B cell (primary cell): ENCODE data around the gene MYH7B. TPM values are rescaled to one million over a fixed set of nuclear protein-coding genes. Genes with fewer than 3 reads are reported as not detected.

Experiments
- ATAC-seq: fragments of 200-7000 bp; cut with Tn5 transposase; one replicate; pipeline ENCODE4 v1.10.0; 2021; ENCODE audit warnings: low read depth, mild to moderate bottlenecking, moderate number of reproducible peaks, moderate library complexity
- CTCF ChIA-PET: fragments of 350-600 bp; sonication (Branson Sonifier 250); formaldehyde crosslinking; loops from one replicate; lab custom pipeline; 2021; ENCODE audit warnings: antibody characterized with exemption, inconsistent platforms; lab: Charles Lee
- POLR2A ChIA-PET: fragments of 350-600 bp; sonication (Branson Sonifier 250); formaldehyde crosslinking; loops from one replicate; lab custom pipeline; 2021; ENCODE audit warnings: antibody characterized with exemption; lab: Charles Lee
- DNase-seq: peaks from one replicate; pipeline ENCODE4 v3.0.0; 2013
- H2AFZ ChIP-seq: 2 replicates; pipeline ENCODE4 v1.6.1; 2012; ENCODE audit warnings: mild to moderate bottlenecking, low read depth, low read length; ENCODE audit not compliant: insufficient read depth, poor library complexity, severe bottlenecking
- H3K27ac ChIP-seq, 2 donors: 1 replicate in 1 of 2; 2 replicates in 1 of 2; pipeline ENCODE4 v1.5.1; 2012 to 2013; ENCODE audit warnings: low read length in 2 of 2, mild to moderate bottlenecking in 2 of 2, moderate library complexity in 1 of 2
- H3K27me3 ChIP-seq, 4 experiments: fragments of 200-600 bp in 1 of 4; sonication (generic) in 1 of 4; replicated peaks in 1 of 4; 1 replicate in 2 of 4; 2 replicates in 2 of 4; pipeline versions ENCODE4 v1.6.1 to v1.7.0; 2013 to 2016; ENCODE audit warnings: low read length in 3 of 4, mild to moderate bottlenecking in 2 of 4, mixed read lengths in 1 of 4, moderate library complexity in 1 of 4; ENCODE audit not compliant: insufficient read depth in 4 of 4, control insufficient read depth in 3 of 4; ENCODE audit errors: control extremely low read depth in 1 of 4
- H3K36me3 ChIP-seq, 2 experiments: replicated peaks in 1 of 2; 1 replicate in 1 of 2; 2 replicates in 1 of 2; pipeline versions ENCODE4 v1.6.1 to v1.7.1; 2013; ENCODE audit warnings: low read length in 1 of 2; ENCODE audit not compliant: insufficient read depth in 2 of 2, control insufficient read depth in 1 of 2; ENCODE audit errors: control extremely low read depth in 1 of 2, extremely low read depth in 1 of 2
- H3K4me1 ChIP-seq, 2 donors: fragments of 200-600 bp in 1 of 2; sonication (generic) in 1 of 2; 1 replicate in 1 of 2; 2 replicates in 1 of 2; pipeline versions ENCODE4 v1.5.1 to v1.6.1; 2013 to 2017; ENCODE audit warnings: low read length in 2 of 2; ENCODE audit not compliant: control insufficient read depth in 2 of 2, insufficient read depth in 2 of 2
- H3K4me2 ChIP-seq: replicated peaks from 2 replicates; pipeline ENCODE3; 2012; ENCODE audit warnings: mild to moderate bottlenecking, low read depth, low read length; ENCODE audit not compliant: poor library complexity, severe bottlenecking
- H3K4me3 ChIP-seq, 5 experiments: fragments of 200-600 bp in 1 of 5; sonication (generic) in 1 of 5; 1 replicate in 3 of 5; 2 replicates in 2 of 5; pipeline versions ENCODE4 v1.5.1 to v1.7.0; 2011 to 2016; ENCODE audit warnings: low read length in 4 of 5, mild to moderate bottlenecking in 4 of 5, low read depth in 2 of 5, control low read depth in 1 of 5, moderate library complexity in 1 of 5; ENCODE audit not compliant: insufficient read depth in 1 of 5; ENCODE audit errors: control extremely low read depth in 1 of 5, extremely low read depth in 1 of 5
- H3K79me2 ChIP-seq: fragments of 200-600 bp; sonication (generic); one replicate; pipeline ENCODE4 v1.6.0; 2016; ENCODE audit warnings: low read length; ENCODE audit not compliant: control insufficient read depth, insufficient read depth
- H3K9ac ChIP-seq: fragments of 200-600 bp; sonication (generic); 2 replicates; pipeline ENCODE4 v1.6.1; 2017; ENCODE audit warnings: mild to moderate bottlenecking, low read length, moderate library complexity
- H3K9me3 ChIP-seq, 3 donors: one replicate each; pipeline versions ENCODE4 v1.6.1 to v1.7.1; 2013; ENCODE audit warnings: low read length in 2 of 3; ENCODE audit not compliant: control insufficient read depth in 2 of 3, insufficient read depth in 1 of 3; ENCODE audit errors: control extremely low read depth in 1 of 3
- H4K20me1 ChIP-seq: 2 replicates; pipeline ENCODE4 v1.6.0; 2012; ENCODE audit warnings: mild to moderate bottlenecking, low read length; ENCODE audit not compliant: insufficient read depth, control insufficient read depth, poor library complexity, severe bottlenecking
- H3K27ac Mint-ChIP-seq: one replicate; pipeline ENCODE4 v1.8.0; 2021; ENCODE audit warnings: mixed read lengths
- H3K27me3 Mint-ChIP-seq: one replicate; pipeline ENCODE4 v1.8.0; 2021; ENCODE audit warnings: mixed read lengths
- H3K4me1 Mint-ChIP-seq: one replicate; pipeline ENCODE4 v1.8.0; 2021; ENCODE audit warnings: mixed read lengths
- H3K4me3 Mint-ChIP-seq: one replicate; pipeline ENCODE4 v1.8.0; 2021; ENCODE audit warnings: mixed read lengths
- H3K9me3 Mint-ChIP-seq: one replicate; pipeline ENCODE4 v1.8.0; 2022; ENCODE audit warnings: mixed read lengths; ENCODE audit not compliant: insufficient read depth
- EZH2 ChIP-seq: IDR thresholded peaks from 2 replicates; pipeline ENCODE4 v1.6.1; 2012; ENCODE audit warnings: borderline replicate concordance, low read depth, mild to moderate bottlenecking, moderate library complexity, low read length; ENCODE audit not compliant: insufficient read depth, poor library complexity, severe bottlenecking
- WGBS: methylation state at CpG from one replicate; pipeline ENCODE4 v1.1.5; 2013; ENCODE audit warnings: missing lambda C conversion rate; ENCODE audit not compliant: insufficient coverage; 5-methylcytosine and 5-hydroxymethylcytosine counted together
- intact Hi-C: fragments of 100-400 bp; cut with micrococcal nuclease; formaldehyde crosslinking; loops from one replicate; pipeline ENCODE4 v1.10.0; 2022
- polyA plus RNA-seq: library from polyadenylated mRNA; depleted of rRNA; stranded (reverse); fragments of >200 nt; gene quantifications from 2 replicates; pipeline ENCODE4 v1.2.3, GENCODE V29; 2012
- total RNA-seq, 2 donors: library from RNA; stranded (reverse); fragments of 120-200 nt in 1 of 2; gene quantifications; 1 replicate in 1 of 2; 2 replicates in 1 of 2; pipeline versions ENCODE4 v1.2.3 to v1.2.4, GENCODE V29; 2013 to 2022
- TF ChIP-seq, protein P1 (sequence below): fragments of 200-600 bp; IDR thresholded peaks from one replicate; pipeline ENCODE4 v1.8.0; 2022; ENCODE audit warnings: antibody characterized with exemption, mild to moderate bottlenecking

MYH7B gene
- total and polyA plus RNA-seq, 2 donors (not counting 1 experiment from before 2014, with no cell fraction given), result 0.79 to 1.2 TPM

DNA sequence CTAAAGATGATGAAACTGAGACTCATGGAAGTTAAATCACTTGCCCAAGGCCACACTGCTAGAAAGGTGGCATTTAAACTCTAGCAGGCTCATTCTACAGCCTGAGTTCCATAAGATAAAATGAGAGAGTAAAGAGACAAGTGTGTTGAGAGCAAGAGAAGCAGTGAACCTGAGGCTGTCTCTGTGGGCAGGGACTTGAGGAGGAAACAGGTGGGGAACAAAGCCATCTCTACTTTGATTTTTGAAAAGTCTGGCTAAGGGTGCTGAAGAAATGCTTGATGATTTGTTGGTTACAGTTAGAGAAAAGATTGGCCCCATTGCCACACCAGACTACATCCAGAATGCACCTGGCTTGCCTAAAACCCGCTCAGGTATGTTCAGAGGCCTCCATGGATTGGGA lies 29.1 kb upstream of the MYH7B start:
- no peaks in the 10 kb centered on the region for H3K79me2 ChIP-seq
- no peak overlapping the region for H3K4me3 ChIP-seq
- ChIA-PET POLR2A (no interaction called here), CTCF (no interaction called here)
- intact Hi-C loops, result no loop called here
- H3K4me1 ChIP-seq, result no peaks in the 10 kb centered on the region
- H3K27ac ChIP-seq, result no peak overlapping the region
- no peaks in the 10 kb centered on the region for H3K9me3 Mint-ChIP-seq
- H3K4me3 Mint-ChIP-seq, result no peak overlapping the region
- no peak overlapping the region for H3K9ac ChIP-seq
- ATAC-seq (no peak), DNase-seq (no peak)
- no peaks in the 10 kb centered on the region for H4K20me1 ChIP-seq
- no peaks in the 10 kb centered on the region for H3K27me3 Mint-ChIP-seq
- H2AFZ ChIP-seq, result no peak overlapping the region
- H3K27ac Mint-ChIP-seq, result no peak overlapping the region
- H3K27me3 ChIP-seq, result no peaks in the 10 kb centered on the region
- WGBS, result no CpG with 5 or more reads among the region's 1 CpG
- H3K9me3 ChIP-seq, result no peaks in the 10 kb centered on the region
- TF ChIP-seq, protein P1, sequence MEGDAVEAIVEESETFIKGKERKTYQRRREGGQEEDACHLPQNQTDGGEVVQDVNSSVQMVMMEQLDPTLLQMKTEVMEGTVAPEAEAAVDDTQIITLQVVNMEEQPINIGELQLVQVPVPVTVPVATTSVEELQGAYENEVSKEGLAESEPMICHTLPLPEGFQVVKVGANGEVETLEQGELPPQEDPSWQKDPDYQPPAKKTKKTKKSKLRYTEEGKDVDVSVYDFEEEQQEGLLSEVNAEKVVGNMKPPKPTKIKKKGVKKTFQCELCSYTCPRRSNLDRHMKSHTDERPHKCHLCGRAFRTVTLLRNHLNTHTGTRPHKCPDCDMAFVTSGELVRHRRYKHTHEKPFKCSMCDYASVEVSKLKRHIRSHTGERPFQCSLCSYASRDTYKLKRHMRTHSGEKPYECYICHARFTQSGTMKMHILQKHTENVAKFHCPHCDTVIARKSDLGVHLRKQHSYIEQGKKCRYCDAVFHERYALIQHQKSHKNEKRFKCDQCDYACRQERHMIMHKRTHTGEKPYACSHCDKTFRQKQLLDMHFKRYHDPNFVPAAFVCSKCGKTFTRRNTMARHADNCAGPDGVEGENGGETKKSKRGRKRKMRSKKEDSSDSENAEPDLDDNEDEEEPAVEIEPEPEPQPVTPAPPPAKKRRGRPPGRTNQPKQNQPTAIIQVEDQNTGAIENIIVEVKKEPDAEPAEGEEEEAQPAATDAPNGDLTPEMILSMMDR, result no peak
- no peak overlapping the region for H3K4me2 ChIP-seq
- H3K4me1 Mint-ChIP-seq, result no peaks in the 10 kb centered on the region
- peaks cover 0 to 9% of the 10 kb centered on the region in 2 experiments for H3K36me3 ChIP-seq

DNA sequence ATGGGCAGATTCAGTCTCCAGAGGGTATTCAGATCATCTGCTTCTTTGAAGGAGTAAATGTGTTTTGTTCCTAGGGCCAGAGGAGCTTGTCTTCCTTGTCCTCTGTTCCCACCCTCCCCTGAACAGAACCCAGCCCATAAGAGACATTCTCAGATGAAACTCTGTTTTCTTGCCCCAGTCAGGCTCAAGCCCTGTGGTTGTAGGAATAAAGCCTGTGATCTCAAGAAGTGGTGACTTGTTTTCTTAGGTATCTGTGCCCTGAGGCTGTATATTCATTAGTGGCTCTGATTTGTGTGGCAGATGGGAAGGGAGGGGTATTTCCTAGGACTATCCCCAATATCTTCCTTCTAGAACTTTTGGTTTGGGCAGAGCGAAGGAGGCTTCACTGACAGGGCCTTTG lies 27.9 kb upstream of the MYH7B start:
- DNase-seq, result no peak
- TF ChIP-seq EZH2, result no peak
- TF ChIP-seq, protein P1, result no peak
- no peaks in the 10 kb centered on the region for H3K9me3 Mint-ChIP-seq
- H3K36me3 ChIP-seq, result peaks cover 0 to 11% of the 10 kb centered on the region in 2 experiments
- H3K79me2 ChIP-seq, result no peaks in the 10 kb centered on the region
- H3K27ac ChIP-seq, result no peak overlapping the region
- H3K27me3 ChIP-seq, result no peaks in the 10 kb centered on the region
- CTCF ChIA-PET, result no interaction called here
- no peaks in the 10 kb centered on the region for H3K4me1 Mint-ChIP-seq
- no peaks in the 10 kb centered on the region for H3K9me3 ChIP-seq
- no CpG with 5 or more reads among the region's 1 CpG for WGBS
- H3K27me3 Mint-ChIP-seq, result no peaks in the 10 kb centered on the region
- intact Hi-C loops, result no loop called here
- no peak overlapping the region for H3K4me2 ChIP-seq
- no peak overlapping the region for H3K4me3 Mint-ChIP-seq
- H3K9ac ChIP-seq, result no peak overlapping the region
- no peak for ATAC-seq
- H3K27ac Mint-ChIP-seq, result no peak overlapping the region
- H2AFZ ChIP-seq, result no peak overlapping the region
- POLR2A ChIA-PET, result interaction anchor here (0.6 kb wide), 1 partner anchor 23 kb away, joined by 5 read pairs; no protein-coding TSS in a partner anchor
- H4K20me1 ChIP-seq, result no peaks in the 10 kb centered on the region
- no peak overlapping the region for H3K4me3 ChIP-seq
- no peaks in the 10 kb centered on the region for H3K4me1 ChIP-seq
